ENCODE measurements around the gene HS3ST2.
A peak's percentile ranks its signal among the peaks of the same experiment; 100 is the strongest.
"Not testable (repeated sequence)": the region's sequence is repeated elsewhere in the genome, so short reads cannot be mapped to it uniquely, and the experiment has no call there.

HS3ST2 gene

GRCh38 chr16:22885951-22886350, 72.0 kb downstream of the HS3ST2 start:
- DNase-seq = no peak

DNA sequence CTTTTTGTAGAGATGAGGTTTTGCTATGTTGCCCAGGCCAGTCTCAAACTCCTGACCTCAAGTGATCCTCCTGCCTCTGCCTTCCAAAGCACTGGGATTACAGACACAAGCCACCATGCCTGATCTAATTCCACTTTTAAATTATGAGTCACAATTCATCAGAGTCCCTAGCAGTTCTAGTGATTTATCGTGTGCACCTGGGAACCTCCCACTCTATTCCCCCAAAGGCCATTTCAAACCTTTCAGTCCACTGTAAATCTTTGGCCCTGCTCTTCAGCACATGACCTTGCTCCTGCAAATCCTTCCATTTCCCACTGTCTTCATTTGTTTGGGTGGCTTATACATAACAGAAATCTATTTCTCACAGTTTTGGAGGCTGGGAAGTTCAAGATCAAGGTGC, 73.0 kb downstream of the HS3ST2 start:
- no peak for DNase-seq

- no peak for DNase-seq
These were observed 73.5 kb downstream of the HS3ST2 start for GRCh38 chr16:22887445-22887844.

DNA sequence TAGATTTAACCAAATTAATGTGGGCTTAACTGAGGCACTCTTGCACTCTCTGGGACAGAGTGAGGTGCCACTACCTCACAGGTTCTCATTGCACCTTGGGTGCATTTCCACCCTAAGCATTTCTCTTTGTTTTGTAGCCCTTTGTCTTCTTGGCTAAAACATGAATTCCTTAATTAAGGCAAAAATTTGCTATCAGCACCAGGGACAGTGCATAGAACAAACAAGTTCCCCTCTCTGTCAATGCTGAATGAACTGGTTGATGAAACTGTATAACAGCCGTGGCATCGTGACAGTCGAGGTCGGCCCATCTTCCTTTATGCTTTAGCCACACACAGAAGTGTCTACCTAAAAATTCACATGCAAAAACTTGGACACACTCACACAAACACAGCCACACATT, 74.8 kb downstream of the HS3ST2 start:
- no peak for DNase-seq

- no peak for DNase-seq
These were observed 77.0 kb downstream of the HS3ST2 start for GRCh38 chr16:22890976-22891375.

DNA sequence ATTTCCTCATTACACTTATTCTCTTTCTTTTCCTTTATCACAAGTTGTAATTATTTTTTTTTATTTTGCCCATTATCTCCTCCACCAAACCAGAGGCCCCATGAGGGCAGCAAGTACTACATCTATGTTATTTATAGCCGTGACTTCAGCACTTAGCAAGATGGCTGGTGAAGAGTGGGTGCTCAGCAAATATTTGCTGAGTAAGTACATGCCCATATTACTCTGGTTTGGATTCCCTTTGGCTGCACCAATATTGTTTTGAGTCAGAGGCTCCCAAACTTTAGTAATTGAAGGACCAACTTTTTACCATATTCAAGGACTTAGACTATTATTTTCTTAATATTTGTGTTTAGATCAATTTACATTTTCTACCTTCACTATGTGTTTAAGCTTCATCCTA, 83.2 kb downstream of the HS3ST2 start:
- no peak for DNase-seq

DNA sequence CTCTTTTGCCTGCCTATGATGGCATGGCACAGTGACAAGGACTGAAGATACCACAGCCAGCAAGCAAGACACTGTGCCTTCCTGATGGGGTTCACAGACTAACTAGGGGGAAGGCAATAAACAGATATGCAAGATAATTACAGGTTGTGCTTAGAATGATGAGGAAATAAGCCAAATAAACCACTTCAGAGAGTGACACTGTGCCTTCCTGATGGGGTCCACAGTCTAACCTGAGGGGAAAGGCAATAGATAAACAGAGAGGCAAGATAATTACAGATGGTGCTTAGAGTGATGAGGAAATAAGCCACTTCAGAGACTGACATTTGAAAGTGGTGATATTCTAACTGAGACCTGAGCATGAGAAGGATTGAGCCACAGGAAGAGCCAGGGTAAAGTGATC, 84.2 kb downstream of the HS3ST2 start:
- DNase-seq = no peak

DNA sequence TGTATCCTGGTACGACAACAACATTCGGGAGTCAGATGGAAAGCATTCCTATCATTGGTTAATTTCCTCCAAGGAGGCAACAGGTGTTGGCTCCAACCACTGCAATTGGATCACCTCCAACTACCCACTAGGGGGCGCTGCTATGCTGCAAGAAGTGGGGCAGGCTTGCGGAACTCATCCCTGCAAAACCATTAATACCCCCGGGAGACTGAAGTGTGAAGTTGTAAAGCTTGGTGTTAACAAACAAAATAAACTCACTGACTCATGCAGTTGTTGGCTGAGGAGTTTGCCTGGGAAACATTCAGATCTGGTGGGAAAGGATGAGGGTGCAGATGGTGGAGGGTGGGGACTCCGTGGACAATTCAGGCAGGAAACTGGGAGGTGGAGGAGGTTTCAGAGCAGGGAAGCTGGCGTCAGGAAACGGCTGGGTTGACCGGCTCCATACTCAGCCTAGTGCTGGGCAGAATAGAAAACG, 84.9 kb downstream of the HS3ST2 start:
- peak; percentile 40 for DNase-seq

DNA sequence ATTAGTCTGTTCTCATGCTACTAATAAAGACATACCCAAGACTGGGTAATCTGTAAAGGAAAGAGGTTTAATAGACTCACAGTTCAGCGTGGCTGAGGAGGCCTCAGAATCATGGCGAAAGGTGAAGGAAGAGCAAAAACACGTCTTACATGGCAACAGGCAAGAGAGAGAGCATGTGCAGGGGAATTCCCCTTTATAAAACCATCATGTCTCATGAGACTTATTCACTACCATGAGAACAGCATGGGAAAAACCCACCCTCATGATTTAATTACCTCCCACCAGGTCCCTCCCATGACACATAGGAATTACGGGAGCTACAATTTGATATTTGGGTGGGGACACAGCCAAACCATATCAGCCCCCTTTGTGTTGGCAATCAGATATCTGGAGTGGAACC, 85.6 kb downstream of the HS3ST2 start:
- DNase-seq = not testable (repeated sequence)

DNA sequence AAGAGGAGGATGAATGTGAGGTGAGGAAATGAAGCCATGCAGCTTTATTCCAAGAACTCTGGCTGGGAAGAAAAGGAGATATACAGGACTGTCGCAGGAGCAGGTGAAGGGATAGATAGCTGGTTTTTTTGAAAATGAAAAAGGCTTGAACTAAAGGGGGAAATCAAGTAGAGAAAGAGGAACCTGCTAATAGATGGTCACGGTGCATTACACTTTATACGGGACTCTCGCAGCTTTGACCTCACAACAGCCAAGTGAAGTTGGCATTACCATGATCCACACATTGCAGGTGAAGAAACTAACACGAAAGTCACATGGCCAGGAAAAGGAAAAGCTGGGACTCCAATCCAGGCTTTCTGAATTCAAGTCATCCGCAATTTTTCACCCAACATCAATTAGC, 86.9 kb downstream of the HS3ST2 start:
- no peak for DNase-seq

- no peak for DNase-seq
These were observed 87.6 kb downstream of the HS3ST2 start for GRCh38 chr16:22901563-22901962.

DNA sequence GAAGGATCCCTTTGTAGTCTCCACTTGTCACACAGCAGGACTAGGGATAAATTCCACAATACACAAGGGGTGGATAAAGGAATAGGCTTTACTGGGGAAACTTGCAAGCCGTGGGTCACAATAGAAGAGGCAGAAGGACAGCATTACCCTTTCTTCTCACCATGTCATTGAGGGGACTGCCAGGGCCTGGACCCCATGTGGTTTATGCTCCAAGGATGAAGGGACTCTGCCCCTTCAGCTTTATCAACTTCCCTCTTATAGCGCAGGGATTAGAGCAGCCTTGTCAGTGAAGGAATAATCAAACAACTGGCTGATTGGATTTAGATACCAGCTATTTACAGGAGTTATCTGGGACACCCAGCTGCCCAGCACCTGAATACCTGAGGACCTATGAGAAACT, 89.8 kb downstream of the HS3ST2 start:
- DNase-seq = no peak

GRCh38 chr16:22912654-22913053, 98.7 kb downstream of the HS3ST2 start:
- DNase-seq = no peak

DNA sequence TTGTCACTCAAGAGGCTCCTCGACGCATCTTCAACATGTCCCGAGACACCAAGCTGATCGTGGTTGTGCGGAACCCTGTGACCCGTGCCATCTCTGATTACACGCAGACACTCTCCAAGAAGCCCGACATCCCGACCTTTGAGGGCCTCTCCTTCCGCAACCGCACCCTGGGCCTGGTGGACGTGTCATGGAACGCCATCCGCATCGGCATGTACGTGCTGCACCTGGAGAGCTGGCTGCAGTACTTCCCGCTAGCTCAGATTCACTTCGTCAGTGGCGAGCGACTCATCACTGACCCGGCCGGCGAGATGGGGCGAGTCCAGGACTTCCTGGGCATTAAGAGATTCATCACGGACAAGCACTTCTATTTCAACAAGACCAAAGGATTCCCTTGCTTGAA, 101.0 kb downstream of the HS3ST2 start:
- no peak for DNase-seq

- no peak for DNase-seq
These were observed 109.5 kb downstream of the HS3ST2 start for GRCh38 chr16:22923491-22923890.

GRCh38 chr16:22924492-22924891, 110.5 kb downstream of the HS3ST2 start:
- DNase-seq = peak; percentile 26

DNA sequence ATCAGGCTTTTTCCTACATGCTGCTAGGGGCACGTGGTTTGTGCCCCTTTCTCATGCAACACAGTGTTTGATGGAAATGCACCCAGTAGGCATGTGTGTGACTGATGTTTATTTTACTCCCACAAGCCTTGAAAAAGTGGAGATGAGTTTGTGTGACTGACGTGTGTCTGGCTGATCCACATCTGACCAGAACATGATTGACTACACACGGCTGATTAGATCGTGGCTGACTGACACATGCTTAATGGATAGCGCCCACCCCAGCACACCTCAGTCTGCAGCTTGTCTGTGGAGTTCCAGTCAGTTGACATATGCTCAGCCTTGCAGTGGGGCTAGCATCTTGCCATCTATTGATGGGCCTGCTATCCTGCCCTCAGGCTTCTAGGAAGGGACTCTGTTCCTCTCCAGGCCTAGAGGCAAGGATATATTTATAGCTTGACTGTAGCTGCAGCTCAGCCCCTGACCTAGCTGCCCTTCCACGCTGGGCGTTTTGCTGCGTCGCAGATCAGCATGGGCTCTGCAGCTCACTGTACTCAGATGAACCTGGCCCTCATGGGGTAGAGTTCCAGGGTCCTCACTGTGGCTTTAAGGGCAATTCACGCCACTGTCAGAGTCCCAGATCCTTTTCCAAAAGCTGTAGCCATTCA, 112.3 kb downstream of the HS3ST2 start:
- no peak for DNase-seq

DNA sequence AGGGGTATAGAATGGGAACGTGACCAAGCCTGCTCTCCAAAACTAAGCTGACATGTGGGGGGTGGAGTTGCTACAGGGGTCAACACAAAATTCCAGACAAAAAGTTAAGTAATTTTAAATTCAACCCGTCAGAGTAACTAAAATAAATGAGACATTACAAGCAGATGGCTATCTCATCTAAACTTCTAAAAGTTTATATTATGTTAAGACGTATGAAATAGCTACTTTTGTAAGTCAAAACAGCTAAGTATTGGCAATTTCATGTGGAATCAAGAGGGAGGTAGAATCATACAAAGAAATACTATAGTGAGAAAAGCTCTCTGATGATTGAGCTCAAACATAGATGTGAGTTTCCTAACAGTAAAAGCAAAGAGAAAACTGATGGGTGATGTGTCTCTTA, 113.3 kb downstream of the HS3ST2 start:
- DNase-seq = no peak

DNA sequence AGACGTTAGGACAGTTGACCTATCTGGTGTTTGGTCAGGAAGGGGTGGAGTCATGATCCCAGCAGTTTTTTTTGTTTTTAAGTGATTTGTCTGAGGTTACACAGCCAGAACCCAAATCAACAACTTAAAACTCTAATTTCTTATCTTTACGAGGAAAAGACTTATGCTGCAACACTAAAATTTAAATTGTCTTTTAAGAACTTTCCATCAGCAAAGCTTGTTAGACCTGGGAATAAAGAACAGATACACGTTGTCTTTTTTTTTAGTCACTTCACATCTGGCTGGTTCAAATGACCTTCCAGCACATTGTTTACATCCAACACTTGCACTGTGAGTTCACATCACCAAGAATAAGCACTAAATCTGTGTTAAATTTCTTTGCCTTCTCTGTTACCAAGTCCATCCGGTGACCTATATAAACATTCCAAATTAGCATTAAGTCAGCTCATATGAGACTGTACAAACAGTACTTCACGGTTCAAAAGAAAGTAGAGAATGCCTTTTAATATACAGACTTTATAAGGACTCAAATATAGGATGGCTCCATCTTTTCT, 115.0 kb downstream of the HS3ST2 start:
- no peak for DNase-seq

DNA sequence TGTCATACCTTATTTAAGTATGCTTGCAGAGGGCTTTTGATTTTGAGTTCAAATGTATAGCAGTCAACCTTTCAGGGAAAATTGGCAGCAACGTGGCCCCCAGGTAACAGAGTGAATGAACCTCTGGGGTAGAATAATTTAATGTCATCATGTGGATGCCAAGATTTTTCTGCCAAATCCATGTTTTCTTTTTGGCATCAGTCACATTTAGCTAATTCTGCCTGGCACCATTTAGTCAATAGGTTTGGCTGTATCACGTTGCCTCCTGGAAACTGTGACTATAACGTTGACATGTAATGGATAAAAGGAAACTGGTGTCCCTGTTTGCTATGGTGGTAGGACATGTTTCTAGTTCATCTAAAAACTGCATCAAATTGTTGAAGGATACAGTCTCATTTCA, 115.5 kb downstream of the HS3ST2 start:
- no peak for DNase-seq

DNA sequence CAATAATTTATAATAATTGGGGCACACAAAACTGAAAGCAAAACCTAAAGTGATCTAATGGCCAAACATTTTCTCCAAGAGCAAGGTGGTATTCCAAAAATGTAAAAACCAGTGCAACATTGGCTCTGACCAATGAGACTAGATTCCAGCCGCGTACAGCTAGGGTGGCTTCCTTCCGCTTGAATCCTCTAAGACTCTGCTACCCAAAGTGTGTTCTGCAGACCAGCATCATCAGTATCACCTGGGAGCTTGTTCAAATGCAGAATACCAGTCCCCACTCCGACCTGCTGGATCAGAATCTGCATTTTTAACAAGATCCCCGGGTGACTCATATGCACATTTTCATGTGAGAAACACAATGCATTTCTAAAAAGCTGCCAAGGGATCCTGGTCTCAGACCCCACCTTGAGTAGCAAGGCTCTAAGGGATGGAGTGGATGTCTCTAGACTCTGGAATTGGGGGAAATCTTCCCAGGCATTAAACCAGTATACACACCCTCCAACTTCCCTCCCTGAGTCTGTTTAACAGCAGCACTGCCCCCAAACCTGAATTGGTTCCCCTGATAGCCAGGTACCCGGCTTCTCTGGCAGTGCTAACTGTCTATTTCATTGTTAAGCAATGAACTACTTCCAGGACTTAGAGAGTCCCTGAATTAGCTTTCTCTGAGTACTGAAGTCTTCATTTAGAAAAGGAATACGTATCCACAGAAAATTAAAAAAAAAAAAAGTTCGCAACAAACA, 118.2 kb downstream of the HS3ST2 start:
- no peak for DNase-seq

DNA sequence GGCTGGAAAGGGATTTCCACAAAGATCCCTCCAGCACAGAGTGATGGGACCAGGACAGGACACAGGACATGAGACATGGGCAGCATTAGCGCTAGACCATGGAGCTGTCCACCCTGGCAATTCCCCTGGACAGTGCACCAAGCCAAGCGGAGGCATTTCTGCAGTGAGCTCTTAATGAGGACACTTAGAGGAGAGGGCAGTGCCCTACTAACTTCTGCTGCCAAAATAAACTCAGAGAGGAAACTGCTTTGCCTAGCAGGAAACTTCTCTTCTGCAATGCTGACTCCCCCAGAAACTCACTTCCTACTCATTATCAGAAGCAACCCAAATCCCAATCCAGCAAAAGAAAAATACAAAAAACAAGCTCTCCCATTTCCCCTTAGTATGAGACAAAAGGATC, 119.2 kb downstream of the HS3ST2 start:
- DNase-seq = no peak

DNA sequence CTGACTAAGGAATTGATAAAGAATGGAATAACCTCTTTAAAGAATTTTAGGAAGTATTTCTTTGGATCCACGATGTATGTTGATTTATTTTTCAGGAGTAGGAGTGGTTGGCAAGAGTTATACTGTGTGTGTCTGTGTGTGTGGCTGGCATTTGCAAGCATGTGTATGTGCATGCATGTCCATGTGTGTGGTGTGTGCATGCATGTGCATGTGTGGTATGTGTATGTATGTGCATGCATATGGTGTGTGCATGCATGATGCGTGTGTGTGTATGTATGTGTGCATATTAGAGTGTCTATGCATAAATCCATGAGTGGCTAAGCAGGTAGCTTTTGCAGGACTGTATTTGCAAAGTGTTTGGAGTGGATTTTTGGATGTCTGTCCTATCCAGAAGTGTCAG, 120.8 kb downstream of the HS3ST2 start:
- no peak for DNase-seq

DNA sequence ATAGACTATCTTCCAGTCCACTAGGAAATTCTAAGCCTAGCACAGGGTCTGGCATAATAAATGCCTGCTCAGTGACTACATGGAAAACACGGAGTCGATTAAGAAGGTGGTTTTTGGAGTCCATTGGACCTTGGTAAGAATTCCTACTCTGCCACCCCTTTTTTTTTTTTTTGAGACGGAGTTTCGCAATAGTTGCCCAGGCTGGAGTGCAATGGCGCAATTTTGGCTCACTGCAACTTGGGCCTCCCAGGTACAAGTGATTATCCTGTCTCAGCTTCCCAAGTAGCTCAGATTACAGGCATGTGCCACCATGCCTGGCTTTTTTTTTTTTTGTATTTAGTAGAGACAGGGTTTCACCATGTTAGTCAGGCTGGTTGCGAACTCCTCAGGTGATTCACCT, 123.2 kb downstream of the HS3ST2 start:
- DNase-seq = no peak

DNA sequence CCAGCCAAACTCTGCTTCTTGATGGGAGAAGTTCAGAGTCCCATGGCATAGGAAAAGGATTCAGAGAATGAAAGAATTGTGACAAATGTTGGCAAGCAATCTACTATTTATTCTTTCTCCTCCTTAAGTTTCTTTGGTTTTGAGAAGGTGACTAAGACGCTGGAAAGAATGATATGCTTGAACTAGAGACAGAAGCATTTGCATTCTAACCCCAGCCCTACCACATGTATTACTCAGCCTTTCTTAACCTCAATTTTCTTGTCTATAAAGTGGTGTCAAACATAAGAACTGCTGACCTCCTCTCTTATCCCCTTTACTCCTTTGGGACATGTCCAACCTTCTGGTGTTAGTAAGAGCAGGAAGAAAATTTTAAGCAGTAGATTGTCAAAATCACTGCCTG, 124.7 kb downstream of the HS3ST2 start:
- no peak for DNase-seq

Data from DMS79 (cell line).